Midbrain (tissue), 1 donor: ENCODE measurements around the gene RPS6KA5.
"Not testable (repeated sequence)": the region's sequence is repeated elsewhere in the genome, so short reads cannot be mapped to it uniquely, and the experiment has no call there.

Source experiments
- DNase-seq: peaks from one replicate; lab custom pipeline; 2025; lab: John Stamatoyannopoulos, UW

RPS6KA5 gene

DNA sequence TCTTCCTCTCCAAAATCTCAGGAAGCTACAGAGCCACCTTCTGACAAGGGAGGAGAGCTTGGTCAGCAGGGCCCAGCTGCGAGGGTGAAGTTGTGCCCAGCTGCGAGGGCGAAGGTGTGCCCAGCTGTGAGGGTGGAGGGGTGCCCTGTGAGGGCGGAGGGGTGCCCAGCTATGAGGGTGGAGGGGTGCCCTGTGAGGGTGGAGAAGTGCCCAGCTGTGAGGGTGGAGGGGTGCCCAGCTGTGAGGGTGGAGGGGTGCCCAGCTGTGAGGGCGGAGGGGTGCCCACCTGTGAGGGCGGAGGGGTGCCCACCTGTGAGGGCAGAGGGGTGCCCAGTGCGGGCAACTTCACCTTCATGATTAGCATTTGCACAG is 223.8 kb downstream of the RPS6KA5 start:
- no peak for DNase-seq

DNA sequence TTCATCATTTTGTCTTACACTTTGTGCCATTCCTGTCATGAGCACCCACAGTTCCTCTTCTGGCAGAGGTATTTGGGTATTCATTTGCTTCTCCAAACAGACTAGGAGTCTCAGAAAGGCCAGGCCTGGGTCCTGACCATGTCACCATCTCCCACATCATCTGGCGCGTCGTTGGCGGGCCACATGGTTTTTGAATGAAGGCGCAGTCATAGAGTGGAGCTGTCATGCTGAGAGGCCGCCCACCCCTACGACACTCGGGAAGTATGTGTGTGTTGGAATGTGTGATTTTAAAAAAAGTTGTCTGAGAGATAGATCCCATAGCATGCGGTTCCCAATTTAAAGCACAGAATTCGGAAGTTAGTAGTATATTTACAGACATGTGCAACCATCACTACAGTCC is 228.6 kb downstream of the RPS6KA5 start:
- no peak for DNase-seq

- no peak for DNase-seq
These were observed 229.3 kb downstream of the RPS6KA5 start for GRCh38 chr14:90830931-90831701.

- DNase-seq = no peak
These were observed 230.8 kb downstream of the RPS6KA5 start for GRCh38 chr14:90829677-90830076.

- DNase-seq = peak; percentile 34
These were observed 231.6 kb downstream of the RPS6KA5 start for GRCh38 chr14:90828642-90829487.

GRCh38 chr14:90827919-90828610 is 232.4 kb downstream of the RPS6KA5 start:
- peak; percentile 95 for DNase-seq

- not testable (repeated sequence) for DNase-seq
These were observed 236.9 kb downstream of the RPS6KA5 start for GRCh38 chr14:90823542-90823941.

DNA sequence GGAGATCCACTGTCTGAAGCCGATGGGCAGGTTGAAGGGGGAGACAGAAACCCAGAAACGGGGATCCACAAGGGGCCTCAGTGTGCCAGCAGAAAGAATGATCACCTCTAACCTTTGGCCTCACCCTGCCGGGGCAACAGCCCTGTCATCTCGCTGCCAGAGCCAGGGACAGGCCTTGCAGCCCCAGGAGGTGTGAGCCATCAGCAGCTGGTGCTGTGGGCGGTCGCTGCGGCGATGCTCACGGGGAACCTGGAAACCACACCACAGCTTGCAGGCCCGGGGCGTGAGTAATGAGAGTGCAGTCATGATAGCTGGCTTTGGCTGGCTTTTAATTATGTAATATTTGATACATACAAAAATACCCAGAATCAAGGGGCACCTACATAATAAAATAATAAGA is 239.5 kb downstream of the RPS6KA5 start:
- DNase-seq = no peak

GRCh38 chr14:90819734-90820393 is 240.6 kb downstream of the RPS6KA5 start:
- no peak for DNase-seq

GRCh38 chr14:90818715-90819114 is 241.7 kb downstream of the RPS6KA5 start:
- no peak for DNase-seq

DNA sequence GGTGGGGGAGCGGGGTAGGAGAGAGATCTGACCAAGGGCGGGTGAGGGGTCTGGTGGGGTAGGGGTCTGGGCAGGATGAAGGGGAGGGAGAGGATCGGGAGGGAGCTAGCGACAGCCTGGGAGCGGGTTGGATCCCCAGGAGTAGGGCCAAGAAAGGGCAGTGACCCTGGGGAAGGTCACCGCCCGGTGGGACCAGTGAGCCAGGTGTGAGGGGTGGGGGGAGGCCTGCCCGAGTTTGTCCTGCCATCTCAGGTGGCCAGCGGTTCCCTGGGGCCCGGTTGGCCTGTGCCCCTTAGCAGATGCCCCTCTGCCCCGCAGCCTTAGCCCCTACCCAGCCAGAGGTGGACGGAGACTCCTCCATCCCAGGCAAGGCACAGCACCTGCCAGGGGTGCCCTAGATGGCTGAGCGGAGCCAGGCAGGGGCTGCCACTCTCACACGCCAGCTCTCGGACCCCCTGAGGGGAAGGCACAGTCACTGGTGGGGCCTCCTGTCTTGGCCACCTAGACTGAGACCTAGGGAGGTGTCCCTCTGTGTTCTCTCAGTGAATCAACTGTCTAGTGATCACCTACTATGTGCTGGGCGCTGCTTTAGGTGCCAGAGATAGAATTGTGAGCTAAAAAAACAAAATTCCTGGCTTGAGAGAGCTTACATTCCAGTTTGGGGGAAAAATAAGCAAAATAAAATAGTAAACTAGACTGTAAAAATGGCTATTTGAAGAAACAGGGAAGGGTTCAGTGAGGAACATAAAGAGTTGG is 243.6 kb downstream of the RPS6KA5 start:
- no peak for DNase-seq

- peak; percentile 29 for DNase-seq
These were observed 244.4 kb downstream of the RPS6KA5 start, which contains the start of gene TTC7B for GRCh38 chr14:90815822-90816662. Gene TTC7B, minus strand, starts transcription at chr14:90816430. Its CDS starts 135 bp downstream, at chr14:90816295.

- DNase-seq = no peak
These were observed 244.9 kb downstream of the RPS6KA5 start for GRCh38 chr14:90815572-90815821.

GRCh38 chr14:90814806-90815571 is 245.5 kb downstream of the RPS6KA5 start:
- DNase-seq = no peak

- no peak for DNase-seq
These were observed 247.0 kb downstream of the RPS6KA5 start for GRCh38 chr14:90813442-90813841.

DNA sequence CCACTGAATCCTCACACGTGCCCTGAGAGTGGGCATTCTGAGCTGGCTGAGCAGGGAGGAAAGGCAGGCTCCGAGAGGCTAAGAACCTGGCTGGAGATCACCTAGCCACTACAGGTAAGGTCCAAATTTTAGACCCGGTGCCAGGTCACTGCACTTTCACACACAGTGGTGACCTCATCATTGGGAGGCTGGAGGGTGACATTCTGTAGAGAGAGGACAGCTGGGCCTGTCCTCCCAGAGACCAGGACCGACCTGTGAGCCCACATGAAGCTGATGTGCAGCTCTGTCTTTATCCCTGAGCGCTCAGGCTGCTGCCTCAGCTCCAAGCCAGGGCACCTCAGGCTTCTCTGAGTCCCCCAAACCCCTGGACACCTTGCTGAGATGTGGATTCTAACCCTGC is 248.3 kb downstream of the RPS6KA5 start:
- no peak for DNase-seq

DNA sequence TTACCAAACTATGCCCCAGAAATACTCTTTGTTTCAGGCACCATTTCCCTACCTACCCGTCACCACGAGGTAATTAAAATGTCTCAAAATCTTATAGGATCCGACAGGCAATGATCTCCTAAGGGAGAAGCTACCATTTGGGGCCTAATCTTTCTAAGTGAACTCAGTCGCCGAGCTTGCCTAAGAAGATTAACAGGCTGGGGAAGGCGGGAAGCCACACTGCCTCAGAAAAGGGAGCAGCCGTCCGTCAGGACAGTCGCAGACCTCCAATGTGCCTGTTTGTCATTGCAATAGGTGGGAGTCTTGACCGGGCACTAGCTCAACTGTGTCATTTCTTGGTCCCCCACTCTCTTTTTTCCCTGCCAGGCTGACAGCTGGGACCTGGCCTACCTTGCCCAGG is 248.8 kb downstream of the RPS6KA5 start:
- no peak for DNase-seq

DNA sequence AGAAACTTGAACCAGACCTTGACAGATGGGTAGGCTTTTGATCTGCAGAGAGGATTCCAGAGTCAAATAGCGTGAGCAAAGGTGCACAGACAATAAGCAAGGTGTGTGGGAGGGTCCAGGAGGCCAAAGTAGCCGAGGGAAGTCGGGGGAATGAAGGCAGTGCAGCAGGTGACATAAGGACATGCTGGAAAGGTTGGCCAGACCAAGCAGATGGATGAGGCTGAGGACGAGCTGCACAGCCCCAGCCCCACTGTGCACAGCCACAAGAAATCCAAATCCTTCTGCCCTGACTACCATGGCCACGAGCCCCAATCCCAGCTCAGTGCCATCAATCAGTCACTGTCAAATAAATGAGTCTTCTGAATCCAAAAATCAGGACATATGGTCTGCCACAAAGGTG is 249.6 kb downstream of the RPS6KA5 start:
- DNase-seq = no peak

- no peak for DNase-seq
These were observed 250.7 kb downstream of the RPS6KA5 start for GRCh38 chr14:90809530-90810312.
